HuH-7 (cell line): ENCODE results near the gene GPR119.
A peak's percentile ranks its signal among the peaks of the same experiment; 100 is the strongest.
"Not testable (repeated sequence)": the region's sequence is repeated elsewhere in the genome, so short reads cannot be mapped to it uniquely, and the experiment has no call there.

Source experiments
- DNase-seq: peaks from one replicate; pipeline ENCODE4 v3.0.0; 2011; ENCODE audit warnings: low spot score

GPR119 gene

GRCh38 chrX:130339408-130340222, 45.9 kb downstream of the GPR119 start, which contains the start of gene SLC25A14:
SLC25A14 (plus strand) TSS chrX:130339919; CDS start chrX:130340279, 360 bp downstream.
- peak; percentile 62 for DNase-seq

- not testable (repeated sequence) for DNase-seq
These were observed 46.6 kb downstream of the GPR119 start for GRCh38 chrX:130338869-130339268.

- no peak for DNase-seq
These were observed 48.9 kb downstream of the GPR119 start for GRCh38 chrX:130336531-130336930.
